ENCODE data around the gene PCED1A.

Gene PCED1A

GRCh38 chr20:2797136-2797983 lies 43.1 kb downstream of the PCED1A start:
- TF ChIP-seq ZFX (IDR thresholded peaks at IDR 0.05) (no peak), CTCF (conservative IDR thresholded peaks at IDR 0.05) (no peak)
- no peak overlapping the region for H3K27ac ChIP-seq

- H3K27ac ChIP-seq: no peak overlapping the region
- TF ChIP-seq ZFX (IDR thresholded peaks at IDR 0.05) (no peak), CTCF (conservative IDR thresholded peaks at IDR 0.05) (no peak)
Measured at GRCh38 chr20:2796011-2796660, 44.3 kb downstream of the PCED1A start.

DNA sequence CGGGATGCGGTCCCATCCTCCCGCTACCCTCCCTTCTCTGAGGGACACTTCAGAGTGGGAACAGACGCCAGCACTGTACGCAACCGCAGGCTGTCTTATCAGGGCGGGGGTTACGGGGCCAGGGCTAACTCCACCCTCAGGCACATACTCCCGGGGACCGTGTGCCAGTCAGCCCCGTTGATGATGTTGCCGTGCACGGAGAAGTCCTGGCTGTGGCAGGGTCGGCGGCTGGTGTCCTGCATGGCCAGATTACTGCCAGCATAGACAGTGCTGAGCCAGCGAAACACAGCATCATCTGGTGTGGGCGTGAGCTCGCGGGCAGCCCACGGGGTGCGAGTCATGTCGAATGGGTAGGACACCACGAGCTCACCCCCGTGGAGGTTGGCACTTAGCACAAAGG lies 45.0 kb downstream of the PCED1A start:
- H3K27ac ChIP-seq: no peak overlapping the region
- TF ChIP-seq ZFX (IDR thresholded peaks at IDR 0.05) (no peak), CTCF (conservative IDR thresholded peaks at IDR 0.05) (no peak)

- no peak for TF ChIP-seq ZFX (IDR thresholded peaks at IDR 0.05)
- no peak for TF ChIP-seq CTCF (conservative IDR thresholded peaks at IDR 0.05)
- no peak overlapping the region for H3K27ac ChIP-seq
Measured at GRCh38 chr20:2794866-2795447, 45.5 kb downstream of the PCED1A start.

- no peak overlapping the region for H3K27ac ChIP-seq
- no peak for TF ChIP-seq CTCF (conservative IDR thresholded peaks at IDR 0.05)
- no peak for TF ChIP-seq ZFX (IDR thresholded peaks at IDR 0.05)
Measured at GRCh38 chr20:2794202-2794748, 46.2 kb downstream of the PCED1A start.

- H3K27ac ChIP-seq: no peak overlapping the region
- no peak for TF ChIP-seq ZFX (IDR thresholded peaks at IDR 0.05)
- TF ChIP-seq CTCF (conservative IDR thresholded peaks at IDR 0.05): no peak
Measured at GRCh38 chr20:2793471-2793870, 47.0 kb downstream of the PCED1A start.
